Tibial artery (tissue), 4 donors: Measurements from ENCODE around the gene FIZ1.
"Not testable (repeated sequence)": the region's sequence is repeated elsewhere in the genome, so short reads cannot be mapped to it uniquely, and the experiment has no call there.

Experiments used
- DNase-seq, 2 donors: peaks; one replicate each; pipeline ENCODE4 v3.0.0-alpha.2; 2019
- H3K27ac ChIP-seq, 2 donors: fragments of 200-600 bp; sonication (generic) in 1 of 2; 1 replicate in 1 of 2; 2 replicates in 1 of 2; pipeline ENCODE4 v1.5.1; 2018 to 2019; ENCODE audit warnings: mild to moderate bottlenecking in 1 of 2
- H3K27me3 ChIP-seq, 2 donors: fragments of 200-600 bp; sonication (generic) in 1 of 2; one replicate each; pipeline versions ENCODE4 v1.5.1 to v1.6.0; 2016 to 2019
- H3K36me3 ChIP-seq, 3 donors: fragments of 200-600 bp; sonication (generic) in 2 of 3; one replicate each; pipeline ENCODE4 v1.5.1; 2016 to 2019; ENCODE audit warnings: mild to moderate bottlenecking in 2 of 3
- H3K4me1 ChIP-seq, 4 donors: fragments of 200-600 bp; sonication (generic) in 2 of 4; 1 replicate in 3 of 4; 2 replicates in 1 of 4; pipeline ENCODE4 v1.5.1; 2016 to 2019
- H3K4me3 ChIP-seq, 2 donors: fragments of 200-600 bp; sonication (generic) in 1 of 2; 1 replicate in 1 of 2; 2 replicates in 1 of 2; pipeline ENCODE4 v1.5.1; 2018 to 2019; ENCODE audit warnings: mild to moderate bottlenecking in 2 of 2
- H3K9me3 ChIP-seq, 3 donors: fragments of 200-600 bp; sonication (generic) in 1 of 3; one replicate each; pipeline ENCODE4 v1.5.1; 2016 to 2019
- intact Hi-C: fragments of 100-400 bp; cut with DNase I; formaldehyde crosslinking; loops from one replicate; pipeline ENCODE4 v1.15.0; 2023; ENCODE audit warnings: low total_unique reads
- TF ChIP-seq, protein P1 (sequence below), 2 experiments: fragments of 200-600 bp in 1 of 2; fragments of 450-650 bp in 1 of 2; IDR thresholded peaks; one replicate each; pipeline ENCODE4 v1.5.1; 2017 to 2019; ENCODE audit warnings: antibody characterized with exemption in 2 of 2, mild to moderate bottlenecking in 1 of 2, moderate library complexity in 1 of 2

The FIZ1 gene

DNA sequence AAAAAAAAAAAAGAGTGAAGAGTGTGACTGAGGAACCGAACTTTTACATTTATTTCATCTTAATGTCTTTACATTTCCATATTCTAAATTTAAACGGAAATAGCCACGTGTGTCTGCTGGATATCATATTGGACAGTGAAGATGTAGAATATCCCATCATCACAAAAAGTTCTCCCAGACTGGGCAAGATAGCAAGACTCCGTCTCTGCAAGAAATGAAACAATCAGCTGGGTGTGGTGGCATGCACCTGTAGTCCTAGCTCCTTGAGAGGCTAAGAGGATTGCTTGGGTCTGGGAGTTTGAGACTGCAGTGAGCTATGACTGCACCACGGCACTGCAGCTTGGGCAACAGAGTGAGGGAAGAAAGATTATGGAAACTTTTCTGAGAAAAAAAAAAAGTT lies 22.6 kb downstream of the FIZ1 start:
- no peak overlapping the region for H3K4me3 ChIP-seq
- H3K27me3 ChIP-seq: no peaks in the 10 kb centered on the region
- peaks cover 0 to 12% (median 0%) of the 10 kb centered on the region in 3 donors for H3K9me3 ChIP-seq
- H3K27ac ChIP-seq: no peak overlapping the region
- TF ChIP-seq, protein P1, sequence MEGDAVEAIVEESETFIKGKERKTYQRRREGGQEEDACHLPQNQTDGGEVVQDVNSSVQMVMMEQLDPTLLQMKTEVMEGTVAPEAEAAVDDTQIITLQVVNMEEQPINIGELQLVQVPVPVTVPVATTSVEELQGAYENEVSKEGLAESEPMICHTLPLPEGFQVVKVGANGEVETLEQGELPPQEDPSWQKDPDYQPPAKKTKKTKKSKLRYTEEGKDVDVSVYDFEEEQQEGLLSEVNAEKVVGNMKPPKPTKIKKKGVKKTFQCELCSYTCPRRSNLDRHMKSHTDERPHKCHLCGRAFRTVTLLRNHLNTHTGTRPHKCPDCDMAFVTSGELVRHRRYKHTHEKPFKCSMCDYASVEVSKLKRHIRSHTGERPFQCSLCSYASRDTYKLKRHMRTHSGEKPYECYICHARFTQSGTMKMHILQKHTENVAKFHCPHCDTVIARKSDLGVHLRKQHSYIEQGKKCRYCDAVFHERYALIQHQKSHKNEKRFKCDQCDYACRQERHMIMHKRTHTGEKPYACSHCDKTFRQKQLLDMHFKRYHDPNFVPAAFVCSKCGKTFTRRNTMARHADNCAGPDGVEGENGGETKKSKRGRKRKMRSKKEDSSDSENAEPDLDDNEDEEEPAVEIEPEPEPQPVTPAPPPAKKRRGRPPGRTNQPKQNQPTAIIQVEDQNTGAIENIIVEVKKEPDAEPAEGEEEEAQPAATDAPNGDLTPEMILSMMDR (IDR thresholded peaks at IDR 0.05): no peak
- peaks cover 0 to 15% (median 12%) of the 10 kb centered on the region in 4 donors for H3K4me1 ChIP-seq
- no peak for DNase-seq
- intact Hi-C loops: no loop called here
- peaks cover 8 to 30% (median 21%) of the 10 kb centered on the region in 3 donors for H3K36me3 ChIP-seq

DNA sequence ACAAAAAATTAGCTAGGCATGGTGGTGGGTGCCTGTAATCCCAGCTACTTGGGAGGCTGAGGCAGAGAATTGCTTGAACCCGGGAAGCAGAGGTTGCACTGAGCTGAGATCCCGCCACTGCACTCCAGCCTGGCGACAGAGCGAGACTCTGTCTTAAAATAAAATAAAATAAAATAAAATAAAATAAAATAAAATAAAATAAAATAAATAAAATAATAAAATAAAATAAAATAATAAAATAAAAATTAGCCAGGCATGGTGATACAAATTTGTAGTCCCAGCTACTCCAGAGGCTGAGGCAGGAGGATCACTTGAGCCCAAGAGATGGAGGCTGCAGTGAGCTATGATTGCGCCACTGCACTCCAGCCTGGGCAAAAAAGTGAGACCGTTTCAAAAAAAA lies 25.4 kb downstream of the FIZ1 start:
- peaks cover 0 to 12% (median 0%) of the 10 kb centered on the region in 3 donors for H3K9me3 ChIP-seq
- H3K27me3 ChIP-seq, intact Hi-C loops, H3K4me3 ChIP-seq, H3K4me1 ChIP-seq, H3K27ac ChIP-seq, DNase-seq: not testable (repeated sequence)
- peaks cover 7 to 24% (median 16%) of the 10 kb centered on the region in 3 donors for H3K36me3 ChIP-seq

DNA sequence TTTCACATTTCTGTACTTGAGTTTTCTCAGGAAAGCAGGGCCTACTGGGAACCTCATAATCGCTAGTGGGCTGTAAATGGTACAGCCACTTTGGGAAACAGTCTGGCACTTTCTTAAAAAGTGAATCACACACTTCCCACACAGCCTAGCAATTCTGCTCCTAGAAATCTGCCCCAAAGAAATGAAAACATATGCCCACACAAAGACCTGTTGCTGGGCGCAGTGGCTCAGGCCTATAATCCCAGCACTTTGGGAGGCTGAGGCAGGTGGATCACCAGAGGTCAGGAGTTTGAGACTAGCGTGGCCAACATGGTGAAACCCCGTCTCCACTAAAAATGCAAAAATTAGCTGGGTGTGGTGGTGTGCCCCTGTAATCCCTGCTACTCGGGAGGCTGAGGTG lies 29.8 kb downstream of the FIZ1 start:
- DNase-seq, intact Hi-C loops, H3K4me1 ChIP-seq, H3K9me3 ChIP-seq, H3K4me3 ChIP-seq, H3K36me3 ChIP-seq, H3K27ac ChIP-seq: not testable (repeated sequence)
- H3K27me3 ChIP-seq: peaks cover 0 to 15% of the 10 kb centered on the region in 2 donors

GRCh38 chr19:55567708-55568328 lies 31.5 kb downstream of the FIZ1 start:
- H3K4me3 ChIP-seq: no peak overlapping the region
- H3K27me3 ChIP-seq: peaks cover 0 to 20% of the 10 kb centered on the region in 2 donors
- H3K9me3 ChIP-seq: no peaks in the 10 kb centered on the region
- no peak for DNase-seq
- no peak overlapping the region for H3K27ac ChIP-seq
- no peaks in the 10 kb centered on the region for H3K36me3 ChIP-seq
- no peaks in the 10 kb centered on the region for H3K4me1 ChIP-seq
- intact Hi-C loops: no loop called here
- TF ChIP-seq, protein P1 (IDR thresholded peaks at IDR 0.05): no peak

- Histone ChIP-seq H3K4me1 (no peaks in the 10 kb centered on the region), H3K4me3 (no peak overlapping the region), H3K27ac (no peak overlapping the region), H3K27me3 (peaks cover 0 to 20% of the 10 kb centered on the region in 2 donors), H3K36me3 (no peaks in the 10 kb centered on the region), H3K9me3 (no peaks in the 10 kb centered on the region)
- intact Hi-C loops: no loop called here
- TF ChIP-seq, protein P1 (IDR thresholded peaks at IDR 0.05): no peak
- DNase-seq: no peak
These were observed 32.5 kb downstream of the FIZ1 start for GRCh38 chr19:55566823-55567222.

- peaks cover 0 to 4% (median 0%) of the 10 kb centered on the region in 3 donors for H3K9me3 ChIP-seq
- intact Hi-C loops: no loop called here
- H3K36me3 ChIP-seq: no peaks in the 10 kb centered on the region
- no peak overlapping the region for H3K4me3 ChIP-seq
- H3K27me3 ChIP-seq: peaks cover 0 to 29% of the 10 kb centered on the region in 2 donors
- DNase-seq: no peak
- TF ChIP-seq, protein P1 (IDR thresholded peaks at IDR 0.05): no peak
- no peak overlapping the region for H3K27ac ChIP-seq
- H3K4me1 ChIP-seq: no peaks in the 10 kb centered on the region
These were observed 36.0 kb downstream of the FIZ1 start for GRCh38 chr19:55563261-55563690.
